ENCODE data around the gene FXYD1. TPM values are rescaled to one million over a fixed set of nuclear protein-coding genes. Genes with fewer than 3 reads are reported as not detected.
"Not testable (repeated sequence)": the region's sequence is repeated elsewhere in the genome, so short reads cannot be mapped to it uniquely, and the experiment has no call there.

The FXYD1 gene
- total RNA-seq (2014; rRNA removed; shearing (Covaris generic)) = not detected in 2 replicates

- no peak for DNase-seq (ENCODE audit: low spot score)
These were observed at the start of gene FXYD1 for GRCh38 chr19:35138305-35138892. Gene FXYD1 (plus strand): TSS chr19:35138824. CDS start chr19:35140080, 1,256 bp downstream.

- DNase-seq (ENCODE audit: low spot score) = no peak
These were observed 49.1 kb upstream of the FXYD1 start for GRCh38 chr19:35089554-35089953.

GRCh38 chr19:35090160-35090505, 48.5 kb upstream of the FXYD1 start:
- no peak for DNase-seq (ENCODE audit: low spot score)

GRCh38 chr19:35090506-35091214, 48.0 kb upstream of the FXYD1 start:
- peak; percentile 63 for DNase-seq (ENCODE audit: low spot score)

- DNase-seq (ENCODE audit: low spot score) = no peak
These were observed 45.2 kb upstream of the FXYD1 start for GRCh38 chr19:35093430-35093829.

- DNase-seq (ENCODE audit: low spot score) = no peak
These were observed 44.5 kb upstream of the FXYD1 start for GRCh38 chr19:35093941-35094647.

GRCh38 chr19:35094656-35095055, 44.0 kb upstream of the FXYD1 start:
- DNase-seq (ENCODE audit: low spot score) = no peak

- DNase-seq (ENCODE audit: low spot score) = no peak
These were observed 42.8 kb upstream of the FXYD1 start for GRCh38 chr19:35095667-35096368.

GRCh38 chr19:35098413-35099049, 40.1 kb upstream of the FXYD1 start:
- no peak for DNase-seq (ENCODE audit: low spot score)

- DNase-seq (ENCODE audit: low spot score) = no peak
These were observed 39.3 kb upstream of the FXYD1 start for GRCh38 chr19:35099155-35099896.

GRCh38 chr19:35099897-35100275, 38.7 kb upstream of the FXYD1 start:
- DNase-seq (ENCODE audit: low spot score) = no peak

- DNase-seq (ENCODE audit: low spot score) = no peak
These were observed 37.8 kb upstream of the FXYD1 start for GRCh38 chr19:35100588-35101533.

- not testable (repeated sequence) for DNase-seq (ENCODE audit: low spot score)
These were observed 36.7 kb upstream of the FXYD1 start for GRCh38 chr19:35101949-35102348.

GRCh38 chr19:35103614-35104013, 35.0 kb upstream of the FXYD1 start:
- DNase-seq (ENCODE audit: low spot score) = not testable (repeated sequence)

GRCh38 chr19:35104361-35104760, 34.3 kb upstream of the FXYD1 start:
- DNase-seq (ENCODE audit: low spot score) = no peak

- no peak for DNase-seq (ENCODE audit: low spot score)
These were observed 33.6 kb upstream of the FXYD1 start for GRCh38 chr19:35105047-35105410.

GRCh38 chr19:35105411-35106290, 33.0 kb upstream of the FXYD1 start:
- DNase-seq (ENCODE audit: low spot score) = no peak

GRCh38 chr19:35106291-35106583, 32.4 kb upstream of the FXYD1 start:
- no peak for DNase-seq (ENCODE audit: low spot score)

- no peak for DNase-seq (ENCODE audit: low spot score)
These were observed 31.6 kb upstream of the FXYD1 start for GRCh38 chr19:35106898-35107541.
